HG03457 (cell line): ENCODE data around the gene CUL1.

ENCODE experiments used
- ATAC-seq: cut with Tn5 transposase; IDR thresholded peaks from one replicate; pipeline ENCODE4 v1.9.1; 2021; ENCODE audit warnings: moderate number of reproducible peaks; ENCODE audit not compliant: unreplicated experiment

The CUL1 gene

DNA sequence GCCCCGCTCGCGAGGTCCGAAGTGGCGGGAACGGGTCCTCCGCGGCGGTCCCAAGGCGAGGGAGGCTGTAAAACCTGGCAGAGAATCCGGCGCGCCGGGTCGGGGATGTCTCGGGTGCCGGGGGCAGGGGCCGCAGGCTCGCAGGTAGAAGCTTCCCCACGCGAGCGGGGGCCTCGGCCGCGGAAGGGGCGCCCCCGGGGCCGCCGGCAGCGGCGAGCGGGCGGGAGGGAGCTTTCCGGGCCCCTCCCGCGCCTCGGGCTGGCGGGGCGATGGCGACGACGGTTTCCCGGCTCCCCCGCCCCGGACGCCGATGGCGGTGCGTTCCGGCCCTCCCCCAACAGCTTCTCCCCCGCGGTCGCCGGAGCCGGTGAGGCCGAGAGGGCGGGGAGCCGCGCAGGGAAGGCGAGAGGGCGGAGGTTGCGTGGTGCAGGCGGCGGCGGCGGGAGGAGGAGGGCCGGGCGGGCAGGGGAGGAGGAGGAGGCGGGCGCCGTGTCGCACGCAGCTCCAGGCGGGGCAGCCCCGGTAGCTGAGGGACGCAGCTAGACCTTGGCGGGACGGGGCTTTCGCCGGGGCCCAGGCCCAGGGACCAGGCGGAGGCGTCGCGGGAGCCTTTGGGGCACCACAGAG is at the start of gene CUL1:
CUL1 (plus strand) TSS at position 507 of the 627 bp plus-strand sequence. CDS start 31,220 bp downstream, outside the sequence.
- ATAC-seq = peak; percentile 57

DNA sequence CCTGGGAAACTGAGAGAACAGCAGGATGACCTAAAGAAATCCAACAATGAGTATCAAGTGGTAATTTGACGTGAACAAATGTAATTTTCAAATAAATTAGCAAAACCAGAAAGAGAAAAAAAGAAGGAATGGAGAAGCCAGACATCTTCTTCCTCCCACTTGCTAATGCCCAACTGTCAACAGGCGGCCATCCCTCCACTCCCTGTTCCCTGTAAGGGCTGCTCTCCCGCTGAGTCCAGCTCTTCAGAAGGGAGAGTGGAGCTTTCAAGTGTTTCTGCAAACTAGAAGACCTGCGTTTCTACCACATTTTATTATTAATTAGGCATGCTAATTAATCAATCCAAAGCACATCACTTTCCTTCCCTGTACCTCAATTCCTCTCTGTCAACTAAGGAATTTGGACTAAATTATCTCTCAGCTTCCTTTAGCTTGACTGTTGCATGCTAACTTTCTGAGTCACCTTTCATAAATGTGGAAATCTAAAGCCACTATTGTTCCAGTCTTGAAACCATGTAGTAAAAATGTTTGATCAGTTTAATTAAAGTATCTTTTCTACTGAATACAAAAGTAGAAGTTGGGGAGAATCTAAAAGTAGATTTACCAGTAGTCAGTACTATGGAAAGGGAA is 48.4 kb upstream of the CUL1 start:
- ATAC-seq = no peak

DNA sequence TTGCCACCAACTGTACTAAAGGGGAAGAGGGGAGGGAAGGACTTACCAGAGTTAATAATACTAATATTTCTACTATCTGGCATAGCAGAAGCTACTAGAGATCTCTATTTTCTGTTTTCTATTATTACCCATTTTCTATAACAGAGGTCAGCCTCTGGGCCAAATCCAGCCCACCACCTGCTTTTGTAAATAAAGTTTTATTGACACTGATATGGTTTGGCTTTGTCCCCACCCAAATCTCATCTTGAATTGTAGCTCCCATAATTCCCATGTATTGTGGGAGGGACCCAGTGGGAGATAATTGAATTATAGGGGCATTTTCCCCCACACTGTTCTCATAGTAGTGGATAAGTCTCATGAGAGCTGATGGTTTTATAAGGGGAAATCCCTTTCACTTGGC is 45.9 kb upstream of the CUL1 start:
- ATAC-seq = no peak

DNA sequence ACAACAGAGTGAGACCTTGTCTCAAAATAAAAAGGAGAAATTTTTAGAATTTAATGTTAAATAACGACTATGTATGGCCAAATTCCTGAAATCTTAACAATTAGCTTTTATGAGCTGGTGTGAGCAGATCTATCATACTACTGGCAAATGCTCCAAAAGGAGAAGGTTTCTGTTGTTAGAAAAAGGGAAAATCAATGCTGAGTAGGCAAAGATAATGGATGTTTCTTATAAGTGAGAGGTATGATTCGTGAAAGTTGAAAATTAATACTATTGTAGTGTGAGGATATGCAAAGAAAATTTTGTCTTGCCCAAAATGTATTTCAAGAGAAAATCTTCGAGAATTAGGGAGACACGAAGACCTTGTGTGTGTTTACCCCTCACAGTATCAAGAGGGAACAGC is 40.8 kb upstream of the CUL1 start:
- ATAC-seq = no peak

DNA sequence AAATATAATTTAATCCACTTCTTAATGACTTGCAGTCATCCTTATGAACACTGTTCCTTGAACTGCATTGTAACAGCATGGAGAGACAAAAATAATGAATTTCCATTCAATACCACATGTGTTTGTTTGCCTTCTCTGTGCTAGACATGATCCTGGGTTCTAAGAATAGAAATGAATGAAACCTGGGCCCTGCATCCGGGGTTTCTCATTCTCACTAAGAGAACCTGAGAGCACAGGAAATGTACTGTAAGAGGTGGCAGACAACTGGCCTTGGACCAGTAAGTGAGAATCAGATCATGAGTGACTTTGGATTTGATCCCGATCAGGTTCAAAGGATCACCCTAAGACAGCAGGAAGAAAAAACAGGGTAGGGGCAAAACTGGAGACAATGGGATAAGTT is 37.2 kb upstream of the CUL1 start:
- ATAC-seq = no peak

DNA sequence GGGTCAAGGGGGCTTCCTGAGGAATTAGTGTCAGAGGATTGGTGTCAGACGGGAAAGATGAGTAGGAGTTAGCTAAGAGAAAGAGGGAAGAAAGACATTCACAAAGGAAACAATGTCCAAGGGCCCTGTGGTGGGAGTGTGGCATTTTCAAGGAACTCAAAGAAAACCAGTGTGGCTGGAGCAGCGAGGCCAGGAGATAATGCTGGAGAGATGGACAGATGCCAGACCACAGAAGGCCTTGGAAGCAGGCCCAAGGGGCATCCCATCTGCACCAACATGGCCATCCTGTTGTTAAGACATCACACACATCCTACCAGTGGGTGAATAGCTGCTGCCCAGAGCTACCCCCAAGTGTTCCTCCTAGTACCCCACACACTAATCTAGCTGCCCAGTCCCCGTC is 36.1 kb upstream of the CUL1 start:
- ATAC-seq = no peak

DNA sequence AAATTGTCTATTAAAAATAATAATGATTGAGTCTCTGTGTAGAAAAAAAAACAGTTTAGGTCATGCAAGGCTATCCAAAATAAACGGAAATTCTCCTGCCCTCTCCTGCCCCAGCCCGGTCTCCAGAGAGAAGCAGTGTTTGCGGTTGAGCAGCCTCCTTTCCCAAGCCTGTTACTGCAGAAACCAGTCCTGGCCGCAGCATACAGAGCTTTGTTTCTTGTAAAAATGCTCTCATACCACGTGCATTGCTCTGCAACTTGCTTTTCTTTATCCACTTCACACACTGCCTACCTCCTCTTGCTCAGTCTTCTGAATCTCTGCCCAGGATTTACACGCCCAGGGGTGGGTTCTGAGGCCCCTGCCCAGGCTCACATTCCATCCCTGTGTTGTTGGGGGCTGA is 34.4 kb upstream of the CUL1 start:
- no peak for ATAC-seq

DNA sequence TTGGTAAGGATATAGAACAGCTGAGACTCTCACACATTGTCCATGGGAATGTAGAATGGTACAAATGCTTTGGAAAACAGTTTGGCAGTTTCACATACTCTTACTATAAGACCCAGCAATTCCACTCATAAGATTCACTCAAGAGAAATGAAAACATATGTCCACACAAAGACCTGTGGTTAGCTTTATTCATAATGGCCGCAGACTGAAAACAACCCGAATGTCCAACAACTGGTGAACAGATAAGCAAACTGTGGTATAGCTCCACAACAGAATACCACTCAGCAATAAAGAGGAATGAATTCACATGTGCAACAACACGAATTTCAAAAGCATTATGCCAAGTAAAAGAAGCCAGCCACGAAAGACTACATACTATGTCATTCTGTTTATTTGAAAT is 33.5 kb upstream of the CUL1 start:
- no peak for ATAC-seq

DNA sequence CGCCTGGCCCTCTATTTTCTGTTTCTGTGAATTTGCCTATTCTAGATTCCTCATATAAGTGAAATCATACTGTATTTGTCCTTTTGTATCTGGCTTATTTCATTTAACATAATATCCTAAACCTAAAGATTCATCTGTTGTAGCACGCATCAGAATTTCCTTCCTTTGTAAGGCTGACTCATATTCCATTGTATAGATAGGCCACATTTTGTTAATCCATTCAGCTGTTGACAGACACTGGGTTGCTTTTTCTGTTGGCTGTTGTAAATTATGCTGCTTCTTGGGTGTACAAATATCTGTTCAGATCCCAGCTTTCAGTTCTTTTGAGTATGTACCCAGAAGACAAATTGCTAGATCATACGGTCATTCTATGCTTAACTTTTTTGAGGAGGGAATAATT is 28.8 kb upstream of the CUL1 start:
- ATAC-seq = no peak

DNA sequence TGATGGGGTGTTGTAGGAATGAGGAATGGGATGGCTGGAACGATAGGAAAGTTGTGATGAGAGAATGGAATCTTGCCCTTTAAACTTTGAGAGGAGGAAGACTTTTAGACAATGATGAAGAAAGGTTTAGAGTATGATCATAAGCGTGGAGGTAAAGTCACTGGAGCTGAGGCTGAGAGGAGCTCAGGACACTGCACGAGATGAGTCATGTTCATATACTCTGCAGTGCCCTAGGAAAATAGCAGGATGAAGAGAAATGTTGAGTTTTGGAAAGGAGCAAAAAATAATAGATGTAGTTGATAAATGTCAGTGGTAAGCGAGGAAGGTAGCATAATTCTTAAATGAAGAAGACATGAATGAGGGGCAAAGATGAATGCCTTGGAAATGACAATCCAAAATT is 28.3 kb upstream of the CUL1 start:
- no peak for ATAC-seq

DNA sequence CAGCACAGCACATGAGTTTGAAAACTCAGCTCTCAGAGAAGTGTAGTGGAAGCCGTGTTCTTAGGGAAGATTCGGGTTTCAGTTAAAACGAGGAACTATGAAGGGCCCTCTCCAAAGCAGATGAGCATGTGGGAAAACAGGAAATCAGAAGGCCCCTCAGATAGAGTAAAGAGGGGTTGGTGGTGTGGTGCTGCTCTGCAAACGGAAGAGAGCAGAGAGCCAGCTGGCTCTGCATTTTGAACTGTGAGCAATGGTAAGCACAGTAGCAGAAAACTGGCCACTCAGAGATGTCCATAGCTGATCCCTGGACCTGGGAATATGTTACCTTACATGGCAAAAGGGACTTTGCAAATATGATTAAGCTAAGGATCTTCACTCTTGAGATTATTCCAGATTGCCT is 27.9 kb upstream of the CUL1 start:
- no peak for ATAC-seq

DNA sequence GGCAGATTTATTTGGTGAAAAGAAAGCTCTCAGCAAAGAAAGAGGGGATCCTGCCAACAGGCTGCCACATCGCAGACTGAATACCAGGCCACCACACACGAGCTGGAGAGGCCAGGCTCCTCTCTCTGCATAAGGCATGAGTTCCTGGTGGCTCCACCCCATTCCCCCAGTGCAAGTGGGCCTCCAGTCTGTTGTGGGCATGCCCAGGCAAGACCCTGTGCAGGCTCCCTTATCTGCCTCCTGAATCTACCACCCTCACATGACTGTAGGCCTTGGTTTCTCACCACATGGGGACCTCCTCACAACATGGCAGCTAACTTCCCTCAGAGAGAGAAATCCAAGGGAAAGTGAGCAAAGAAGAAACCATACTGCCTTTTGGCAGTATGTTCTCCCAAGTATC is 26.7 kb upstream of the CUL1 start:
- no peak for ATAC-seq

DNA sequence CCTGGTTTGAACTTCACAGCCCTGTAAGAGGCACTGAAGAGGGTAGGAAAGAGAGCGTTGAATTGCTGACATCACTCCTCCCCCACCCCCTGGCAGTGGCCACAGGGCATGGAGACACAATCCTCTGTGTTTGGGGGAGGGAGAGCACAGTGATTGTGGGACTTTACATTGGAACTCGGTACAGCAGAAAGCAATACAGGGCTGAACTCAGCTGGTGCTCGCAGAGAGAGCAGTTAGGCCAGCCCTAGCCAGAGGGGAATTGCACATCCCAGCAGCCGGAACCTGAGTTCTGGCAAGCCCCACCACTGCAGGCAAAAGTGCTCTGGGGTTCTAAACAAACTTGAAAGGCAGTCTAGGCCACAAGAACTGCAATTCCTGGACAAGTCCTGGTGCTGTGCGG is 24.0 kb upstream of the CUL1 start:
- no peak for ATAC-seq

DNA sequence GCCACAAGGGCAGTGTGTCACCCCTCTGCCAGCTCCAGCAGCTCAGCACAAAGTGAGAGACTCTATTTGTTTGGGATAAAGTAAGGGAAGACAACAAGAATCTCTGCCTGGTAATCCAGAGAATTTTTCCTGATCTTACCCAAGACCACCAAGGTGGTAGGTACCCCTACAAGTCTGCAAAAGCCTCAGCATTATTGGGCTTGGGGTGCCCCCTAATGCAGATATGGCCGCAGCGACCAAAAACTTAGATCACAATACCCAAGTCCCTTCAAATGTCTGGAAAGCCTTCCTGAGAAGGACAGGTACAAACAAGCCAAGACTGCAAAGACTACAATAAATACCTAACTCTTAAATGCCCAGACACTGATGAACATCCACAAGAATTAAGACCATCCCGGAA is 22.4 kb upstream of the CUL1 start:
- ATAC-seq = no peak

DNA sequence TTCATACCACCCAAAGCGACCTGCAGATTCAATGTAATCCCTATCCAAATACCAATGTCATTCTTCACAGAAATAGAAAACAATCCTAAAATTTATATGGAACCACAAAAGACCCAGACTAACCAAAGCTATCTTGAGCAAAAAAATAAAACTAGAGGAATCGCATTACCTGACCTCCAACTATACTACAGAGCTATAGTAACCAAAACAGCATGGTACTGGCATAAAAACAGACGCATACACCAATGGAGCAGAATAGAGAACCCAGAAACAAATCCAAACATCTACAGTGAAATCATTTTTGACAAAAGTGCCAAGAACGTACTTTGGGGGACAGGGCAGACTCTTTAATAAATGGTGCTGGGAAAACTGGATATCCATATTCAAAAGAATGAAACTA is 16.9 kb upstream of the CUL1 start:
- no peak for ATAC-seq

DNA sequence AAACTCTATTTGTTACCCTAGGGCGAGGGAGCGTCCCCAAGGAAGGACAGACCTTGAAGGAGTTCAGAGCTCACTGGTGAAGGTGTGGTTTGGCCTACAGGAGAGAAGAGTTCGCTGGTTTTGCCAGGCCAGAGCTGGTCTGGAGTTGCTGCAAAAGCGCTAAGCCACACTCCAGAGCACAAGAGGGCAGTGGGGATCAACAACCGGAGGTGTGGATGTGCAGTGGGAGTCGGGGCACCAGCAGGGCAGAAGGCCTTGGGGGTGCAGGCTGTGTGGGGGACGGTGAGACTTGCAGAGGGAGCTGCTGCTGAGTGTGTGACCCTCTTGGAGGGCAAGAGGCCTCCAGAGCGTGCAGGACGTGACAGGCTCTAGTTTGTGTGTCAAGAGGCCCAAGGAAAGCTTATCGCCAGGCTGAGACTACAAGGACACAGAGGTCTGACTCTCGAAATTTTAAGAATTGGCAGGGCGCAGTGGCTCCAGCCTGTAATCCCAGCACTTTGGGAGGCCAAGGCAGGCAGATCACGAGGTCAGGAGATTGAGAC is 14.3 kb upstream of the CUL1 start:
- no peak for ATAC-seq

DNA sequence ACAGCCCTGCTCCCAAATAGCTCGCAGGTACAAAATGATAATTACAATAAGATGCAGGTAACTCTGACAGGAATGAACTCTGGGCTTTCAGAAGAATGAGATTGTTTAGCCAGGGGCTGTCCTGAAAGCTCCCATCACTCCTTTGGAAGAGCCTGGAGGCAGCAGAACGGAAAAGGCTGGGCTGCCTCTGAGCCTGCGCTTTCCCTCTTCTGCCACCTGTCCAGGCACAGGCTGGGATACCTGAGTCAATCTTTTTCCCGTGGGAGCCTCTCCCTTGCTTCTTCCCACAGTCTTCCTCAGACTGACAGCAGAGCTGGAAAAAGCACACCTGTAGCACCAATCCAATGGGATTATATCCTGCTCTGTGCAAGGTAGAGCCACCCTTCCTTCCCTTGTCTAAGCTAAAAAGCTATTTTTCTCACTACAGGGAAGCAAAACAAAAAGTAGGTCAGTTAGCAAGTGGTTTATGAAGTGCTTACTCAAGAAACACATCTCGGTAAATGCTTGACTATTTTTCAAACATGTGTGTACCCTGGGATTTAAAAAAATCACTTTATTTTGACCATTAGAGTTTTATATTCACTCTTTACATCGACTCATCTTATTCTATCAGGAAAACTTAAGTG is 12.3 kb upstream of the CUL1 start:
- ATAC-seq = no peak

DNA sequence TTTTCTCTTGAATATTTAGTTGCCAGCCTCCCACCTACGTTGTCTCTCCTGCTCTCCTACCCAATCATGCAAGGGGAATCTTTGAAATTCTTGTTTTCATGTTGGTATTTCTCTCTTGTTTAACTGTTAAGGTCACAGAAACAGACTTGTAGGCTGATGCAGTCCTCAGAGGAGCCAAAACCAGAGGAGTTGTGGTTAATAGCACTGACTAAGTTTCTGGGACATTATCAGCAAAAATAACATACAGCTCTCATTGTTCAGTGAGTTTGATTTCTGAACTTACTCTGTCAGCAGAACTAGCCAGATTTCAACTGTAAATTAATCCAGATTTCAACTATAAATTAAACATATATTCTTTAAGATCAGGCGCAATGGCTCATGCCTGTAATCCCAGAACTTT is 11.1 kb upstream of the CUL1 start:
- ATAC-seq = no peak

DNA sequence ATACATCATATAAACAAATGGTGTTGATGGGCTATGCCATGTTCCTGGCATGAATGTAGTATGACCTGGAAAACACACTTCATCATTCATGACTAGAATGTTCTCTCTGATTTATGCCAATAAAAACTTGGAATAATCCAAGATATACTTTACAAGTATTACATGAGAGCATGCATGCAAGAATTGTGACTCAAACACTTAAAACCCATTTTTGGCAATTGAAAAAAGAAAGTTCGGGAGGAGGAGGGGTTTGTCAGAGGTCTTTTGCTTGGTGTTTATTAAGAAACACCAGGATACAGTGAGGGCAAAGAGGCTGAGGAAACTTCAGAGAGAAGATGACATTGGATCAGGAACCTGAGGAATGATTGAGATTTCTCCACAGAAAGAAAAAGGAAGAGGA is 10.2 kb upstream of the CUL1 start:
- ATAC-seq = no peak

DNA sequence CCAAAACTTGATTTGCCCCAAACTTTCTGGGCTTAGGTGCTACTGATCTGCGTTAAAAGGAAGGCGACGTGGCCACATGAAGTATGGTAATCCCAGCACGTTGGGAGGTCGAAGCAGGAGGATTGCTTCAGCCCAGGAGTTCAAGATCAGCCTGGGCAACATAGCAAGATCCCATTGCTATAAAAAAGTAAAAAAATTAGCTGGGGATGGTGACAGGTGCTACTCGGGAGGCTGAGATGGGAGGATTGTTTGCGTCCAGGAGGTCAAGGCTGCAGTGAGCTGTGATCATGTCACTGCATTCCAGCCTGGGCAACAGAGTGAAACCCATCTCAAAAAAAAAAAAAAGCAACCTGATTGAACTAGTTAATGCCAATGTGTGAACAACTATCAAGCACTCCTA is 5.1 kb upstream of the CUL1 start:
- no peak for ATAC-seq

DNA sequence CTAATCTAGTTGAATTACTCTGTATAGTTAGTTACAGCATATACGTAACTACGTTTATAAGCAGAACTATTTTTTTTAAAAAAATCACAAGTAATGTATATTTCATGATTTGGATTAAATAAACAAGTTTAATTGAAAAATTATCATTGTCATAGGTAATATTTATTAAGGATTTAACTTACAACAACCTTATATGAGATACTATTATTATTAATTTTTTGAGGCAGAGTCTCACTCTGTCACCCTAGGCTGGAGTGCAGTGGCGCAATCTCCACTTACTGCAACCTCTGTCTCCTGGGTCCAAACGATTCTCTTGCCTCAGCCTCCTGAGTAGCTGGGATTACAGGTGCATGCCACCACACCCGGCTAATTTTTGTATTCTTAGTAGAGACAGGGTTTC is 4.1 kb upstream of the CUL1 start:
- ATAC-seq = no peak

DNA sequence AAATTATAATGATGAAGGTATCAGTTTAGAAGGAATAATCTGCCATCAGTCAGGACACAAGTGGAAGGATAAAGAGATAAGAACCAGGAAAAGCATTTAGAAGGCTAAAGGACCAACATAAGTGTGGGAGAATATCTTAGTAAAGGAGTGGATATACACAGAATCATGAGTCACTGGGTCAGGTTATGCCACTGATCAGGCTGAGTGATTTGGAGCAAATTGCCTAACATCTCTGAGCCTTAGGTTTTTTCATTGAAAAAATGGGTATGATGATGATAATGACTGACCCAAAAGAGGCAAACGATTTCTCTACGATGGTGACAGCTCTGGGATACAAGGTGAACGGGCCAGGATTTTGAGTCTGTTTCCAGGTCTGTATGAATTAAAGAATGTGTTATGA is 2.8 kb upstream of the CUL1 start:
- no peak for ATAC-seq
